PC-9 (cell line): Measurements from ENCODE around the gene GALNT2.

Experiments used
- CTCF ChIP-seq: fragments of 200-600 bp; sonication (generic); conservative IDR thresholded peaks from 2 replicates; pipeline ENCODE4 v1.6.1; 2017; ENCODE audit warnings: mixed run types, antibody characterized with exemption, mild to moderate bottlenecking, moderate library complexity
- EZH2 ChIP-seq: fragments of 200-600 bp; sonication (generic); IDR thresholded peaks from 2 replicates; pipeline ENCODE4 v1.8.0; 2017; ENCODE audit warnings: antibody characterized with exemption, low read depth

GRCh38 chr1:230185076-230186001, 118.3 kb downstream of the GALNT2 start:
- no peak for TF ChIP-seq CTCF
- no peak for TF ChIP-seq EZH2
